H54 (cell line): ENCODE measurements around the gene EP400.
"Not testable (repeated sequence)": the region's sequence is repeated elsewhere in the genome, so short reads cannot be mapped to it uniquely, and the experiment has no call there.

Experiments
- DNase-seq: peaks from one replicate; pipeline ENCODE4 v3.0.0; 2011; ENCODE audit warnings: low spot score, mixed read lengths; ENCODE audit not compliant: insufficient read length
- FAIRE-seq: peaks from 3 replicates; lab custom pipeline; 2011; peaks lifted over from hg19 to GRCh38; lab: Jason Lieb, UNC
- POLR2A ChIP-seq: IDR thresholded peaks from 2 replicates; pipeline ENCODE4 v1.6.1; 2011; ENCODE audit warnings: low read depth, mild to moderate bottlenecking, low read length

The EP400 gene

GRCh38 chr12:132027636-132028035, 77.9 kb downstream of the EP400 start:
- FAIRE-seq (no peak), DNase-seq (no peak)
- TF ChIP-seq POLR2A, result no peak

DNA sequence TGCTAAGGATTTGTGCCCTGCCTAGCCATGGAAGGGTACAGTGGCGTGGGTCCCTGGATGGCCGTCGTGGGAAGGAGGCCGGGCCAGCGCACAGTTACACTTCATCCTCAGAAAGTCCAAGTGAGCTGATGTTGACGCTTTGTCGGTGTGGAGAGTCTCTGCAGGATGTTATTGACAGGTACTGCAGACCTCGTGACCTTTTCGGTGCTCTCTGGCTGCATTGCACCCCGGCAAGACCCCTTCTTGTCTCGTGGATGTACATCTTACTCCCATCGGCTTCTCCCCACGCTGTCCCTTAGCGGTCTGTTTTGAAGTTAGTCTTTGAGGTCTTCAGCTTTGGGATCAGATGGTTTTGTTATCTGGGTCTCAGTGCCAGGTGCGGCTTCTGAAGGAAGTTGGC, 78.4 kb downstream of the EP400 start:
- DNase-seq (no peak), FAIRE-seq (no peak)
- no peak for TF ChIP-seq POLR2A

DNA sequence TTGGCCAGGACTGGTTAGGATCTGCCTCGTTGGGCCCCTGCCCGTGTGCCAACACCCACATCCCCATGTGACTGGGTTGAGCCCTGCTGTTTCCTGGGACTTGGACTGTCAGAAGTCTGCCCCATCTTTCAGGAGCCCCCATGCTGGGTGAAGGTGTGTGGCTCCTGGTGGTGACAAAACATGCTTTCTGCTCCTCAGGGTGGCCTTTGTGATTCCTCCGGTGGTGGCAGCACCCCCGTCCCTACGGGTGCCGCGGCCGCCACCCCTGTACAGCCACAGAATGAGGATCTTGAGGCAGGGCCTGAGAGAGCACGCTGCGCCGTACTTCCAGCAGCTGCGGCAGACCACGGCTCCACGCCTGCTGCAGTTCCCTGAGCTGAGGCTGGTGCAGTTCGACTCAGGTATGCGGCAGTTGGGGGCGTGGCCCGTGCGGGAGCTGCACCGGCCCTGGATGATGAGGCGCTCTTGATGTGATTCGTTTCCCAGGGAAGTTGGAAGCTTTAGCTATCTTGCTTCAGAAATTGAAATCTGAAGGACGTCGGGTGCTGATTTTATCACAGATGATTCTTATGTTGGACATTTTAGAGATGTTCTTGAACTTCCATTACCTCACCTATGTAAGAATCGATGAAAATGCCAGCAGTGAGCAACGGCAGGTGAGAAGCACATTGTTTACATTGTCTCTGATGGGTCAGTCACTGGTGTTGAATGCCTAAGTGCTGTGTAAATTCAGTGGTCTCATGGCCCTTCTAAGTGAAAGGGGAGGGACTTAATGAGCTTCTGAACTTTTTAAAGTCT, 80.0 kb downstream of the EP400 start:
- TF ChIP-seq POLR2A, result no peak
- FAIRE-seq, result no peak
- no peak for DNase-seq

DNA sequence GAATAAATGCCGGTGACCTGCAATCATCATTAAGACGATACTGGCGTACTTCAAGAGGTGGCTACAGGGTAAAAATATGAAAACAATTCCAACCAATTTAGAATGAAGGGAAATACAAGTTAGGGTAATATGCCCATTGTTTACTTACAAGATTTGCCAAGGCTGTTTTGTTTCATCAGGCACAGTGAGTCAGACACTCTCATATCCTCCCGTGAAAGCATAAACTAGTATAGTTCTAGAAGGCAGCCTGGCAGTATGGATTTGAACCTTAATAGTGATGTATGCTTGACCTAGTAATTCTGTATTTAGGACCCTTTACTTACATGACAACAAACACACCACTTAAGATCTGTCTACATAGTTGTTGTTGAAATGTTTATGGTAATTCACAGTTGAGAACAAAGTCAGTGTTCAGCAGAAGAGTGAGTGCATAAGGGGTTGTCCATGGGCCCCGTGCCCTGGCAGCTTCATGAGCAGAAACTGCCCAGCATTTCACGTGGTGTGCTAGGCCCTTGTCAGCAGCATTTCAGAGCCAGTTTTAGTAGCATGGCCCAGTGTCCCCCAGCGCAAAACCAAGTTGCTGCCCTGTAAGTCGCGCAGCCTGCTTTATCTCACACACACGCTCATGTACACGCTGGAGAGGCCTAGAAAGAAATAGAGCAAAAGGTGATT, 80.8 kb downstream of the EP400 start:
- TF ChIP-seq POLR2A, result no peak
- DNase-seq (no peak), FAIRE-seq (no peak)

GRCh38 chr12:132033627-132034026, 83.9 kb downstream of the EP400 start:
- FAIRE-seq (no peak), DNase-seq (no peak)
- no peak for TF ChIP-seq POLR2A

DNA sequence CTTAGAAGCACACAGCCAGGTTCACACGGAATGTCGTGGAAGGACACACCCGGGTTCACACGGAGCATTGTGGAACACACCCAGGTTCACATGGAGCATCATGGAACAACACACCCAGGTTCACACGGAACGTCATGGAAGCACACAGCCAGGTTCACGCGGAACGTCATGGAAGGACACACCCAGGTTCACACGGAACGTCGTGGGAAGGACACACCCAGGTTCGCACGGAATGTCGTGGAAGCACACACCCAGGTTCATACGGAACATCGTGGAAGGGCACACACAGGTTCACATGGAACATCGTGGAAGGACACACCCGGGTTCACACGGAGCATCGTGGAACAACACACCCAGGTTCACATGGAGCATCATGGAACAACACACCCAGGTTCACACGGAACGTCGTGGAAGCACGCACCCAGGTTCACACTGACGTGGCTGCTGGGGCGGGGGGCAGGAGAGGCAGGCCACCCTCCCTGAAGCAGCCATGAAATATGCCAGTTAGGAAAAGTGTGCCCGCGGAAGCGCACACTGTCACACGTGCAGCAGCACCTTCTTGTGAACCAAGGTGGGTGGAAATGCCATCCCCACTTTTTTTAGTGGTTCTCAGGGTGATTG, 86.4 kb downstream of the EP400 start:
- FAIRE-seq, result no peak

GRCh38 chr12:132040906-132041606, 91.3 kb downstream of the EP400 start:
- DNase-seq (no peak), FAIRE-seq (no peak)
- no peak for TF ChIP-seq POLR2A

More for the DNA sequence above, 86.4 kb downstream of the EP400 start:
- TF ChIP-seq POLR2A, result no peak
- DNase-seq, result no peak

- FAIRE-seq (no peak), DNase-seq (no peak)
- no peak for TF ChIP-seq POLR2A
Observed at GRCh38 chr12:132043216-132043615, 93.5 kb downstream of the EP400 start.

DNA sequence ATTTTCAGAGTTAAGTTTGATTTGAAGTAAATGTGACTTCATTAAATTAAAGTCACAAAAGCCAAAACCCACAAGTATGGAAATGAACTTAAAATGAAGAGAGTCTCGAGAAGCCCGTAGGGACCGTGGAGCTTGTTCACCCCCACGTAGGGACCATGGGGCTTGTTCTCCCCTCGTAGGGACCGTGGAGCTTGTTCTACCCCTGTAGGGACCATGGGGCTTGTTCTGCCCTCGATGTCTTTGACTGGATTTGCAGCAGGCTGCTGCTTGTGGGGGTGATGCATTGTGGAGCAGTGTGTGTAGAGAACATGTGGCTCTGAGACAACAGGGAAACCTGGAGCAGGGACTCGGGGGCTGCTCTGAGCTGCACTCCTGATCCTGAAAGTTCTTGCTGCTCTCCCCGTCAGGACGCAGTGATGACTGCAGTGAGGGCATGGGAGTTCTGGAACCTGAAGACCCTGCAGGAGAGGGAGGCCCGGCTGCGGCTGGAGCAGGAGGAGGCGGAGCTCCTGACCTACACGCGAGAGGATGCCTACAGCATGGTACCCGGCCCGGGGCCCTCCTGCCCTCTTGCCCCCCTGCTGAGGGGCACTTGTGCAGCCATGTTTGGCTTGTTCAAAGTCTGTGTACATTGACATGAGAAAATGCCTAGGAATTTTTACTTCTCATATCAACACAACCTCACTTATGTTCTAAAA, 94.2 kb downstream of the EP400 start:
- DNase-seq (no peak), FAIRE-seq (no peak)
- TF ChIP-seq POLR2A, result no peak

DNA sequence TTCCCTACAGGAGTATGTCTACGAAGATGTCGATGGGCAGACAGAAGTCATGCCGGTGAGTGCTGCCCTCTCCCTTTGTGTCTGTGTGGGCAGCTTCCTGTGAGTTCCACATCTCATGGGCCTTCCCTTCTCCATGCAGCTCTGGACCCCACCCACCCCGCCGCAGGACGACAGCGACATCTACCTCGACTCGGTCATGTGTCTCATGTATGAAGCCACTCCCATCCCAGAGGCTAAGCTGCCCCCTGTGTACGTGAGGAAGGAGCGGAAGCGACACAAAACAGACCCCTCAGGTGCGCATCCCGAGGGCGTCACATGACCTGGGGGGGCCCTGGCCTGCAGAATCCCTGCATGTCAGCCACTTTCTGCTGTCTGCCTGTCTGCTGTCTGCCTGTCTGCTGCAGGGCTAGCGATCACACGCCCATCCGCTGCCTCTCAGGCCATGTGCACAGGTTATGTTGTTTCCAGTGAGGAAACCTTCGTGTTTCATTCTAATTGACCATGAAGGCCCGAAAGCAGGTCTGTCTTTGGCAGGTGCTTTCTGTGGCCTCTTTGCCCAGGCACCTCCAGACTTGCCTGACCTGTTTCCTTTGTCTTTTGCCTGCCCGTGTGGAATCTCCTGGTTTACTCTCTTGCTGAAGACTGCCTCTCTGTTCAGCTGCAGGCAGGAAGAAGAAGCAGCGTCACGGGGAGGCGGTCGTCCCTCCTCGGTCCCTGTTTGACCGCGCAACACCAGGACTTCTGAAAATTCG, 95.1 kb downstream of the EP400 start:
- FAIRE-seq (no peak), DNase-seq (no peak)
- TF ChIP-seq POLR2A, result no peak

- FAIRE-seq (no peak), DNase-seq (no peak)
- TF ChIP-seq POLR2A, result no peak
Observed at GRCh38 chr12:132045751-132046150, 96.0 kb downstream of the EP400 start.

GRCh38 chr12:132046561-132046960, 96.8 kb downstream of the EP400 start:
- no peak for TF ChIP-seq POLR2A
- FAIRE-seq (no peak), DNase-seq (no peak)

DNA sequence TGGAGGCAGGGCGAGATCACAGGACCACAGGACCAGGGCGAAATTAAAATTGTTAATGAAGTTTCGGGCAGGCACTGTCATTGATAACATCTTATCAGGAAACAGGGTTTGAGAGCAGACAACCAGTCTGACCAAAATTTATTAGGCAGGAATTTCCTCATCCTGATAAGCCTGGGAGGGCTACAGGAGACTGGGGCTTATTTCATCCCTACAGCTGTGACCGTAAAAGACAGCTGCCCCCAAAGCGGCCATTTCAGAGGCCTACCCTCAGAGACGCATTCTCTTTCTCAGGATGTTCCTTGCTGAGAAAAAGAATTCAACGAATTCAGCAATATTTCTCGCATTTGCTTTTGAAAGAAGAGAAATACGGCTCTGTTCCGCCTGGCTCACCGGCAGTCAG, 97.9 kb downstream of the EP400 start:
- FAIRE-seq, result not testable (repeated sequence)

DNA sequence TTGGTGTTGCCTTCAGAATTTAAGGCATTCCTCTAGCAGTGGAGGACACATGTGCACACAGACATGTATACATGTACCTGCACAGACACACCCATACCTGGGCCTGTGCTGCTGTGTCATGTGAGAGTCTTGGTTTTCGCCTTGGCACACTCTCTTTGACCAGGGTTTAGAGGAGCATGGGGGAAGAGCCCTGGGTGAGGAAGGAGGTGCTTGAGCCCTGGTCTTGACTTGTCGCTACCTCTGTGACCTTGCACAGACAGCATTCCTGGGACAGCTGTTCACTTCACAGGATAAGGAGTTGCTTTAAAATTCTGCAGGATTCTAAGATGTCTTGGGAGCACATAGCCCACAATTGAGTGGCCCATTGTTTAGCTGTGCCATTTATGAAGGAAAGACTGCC, 99.7 kb downstream of the EP400 start:
- no peak for TF ChIP-seq POLR2A
- DNase-seq (no peak), FAIRE-seq (no peak)

More for the DNA sequence above, 97.9 kb downstream of the EP400 start:
- DNase-seq, result not testable (repeated sequence)
